Activated CD4-positive, alpha-beta T cell treated with anti-CD3 and anti-CD28 coated beads, Interleukin-2, amount 50 U/mL, for 16 hours (primary cell): ENCODE results near the gene MRGPRD.

ENCODE experiments used
- DNase-seq: peaks from one replicate; pipeline ENCODE4 v3.0.0-alpha.2; 2020

The MRGPRD gene

DNA sequence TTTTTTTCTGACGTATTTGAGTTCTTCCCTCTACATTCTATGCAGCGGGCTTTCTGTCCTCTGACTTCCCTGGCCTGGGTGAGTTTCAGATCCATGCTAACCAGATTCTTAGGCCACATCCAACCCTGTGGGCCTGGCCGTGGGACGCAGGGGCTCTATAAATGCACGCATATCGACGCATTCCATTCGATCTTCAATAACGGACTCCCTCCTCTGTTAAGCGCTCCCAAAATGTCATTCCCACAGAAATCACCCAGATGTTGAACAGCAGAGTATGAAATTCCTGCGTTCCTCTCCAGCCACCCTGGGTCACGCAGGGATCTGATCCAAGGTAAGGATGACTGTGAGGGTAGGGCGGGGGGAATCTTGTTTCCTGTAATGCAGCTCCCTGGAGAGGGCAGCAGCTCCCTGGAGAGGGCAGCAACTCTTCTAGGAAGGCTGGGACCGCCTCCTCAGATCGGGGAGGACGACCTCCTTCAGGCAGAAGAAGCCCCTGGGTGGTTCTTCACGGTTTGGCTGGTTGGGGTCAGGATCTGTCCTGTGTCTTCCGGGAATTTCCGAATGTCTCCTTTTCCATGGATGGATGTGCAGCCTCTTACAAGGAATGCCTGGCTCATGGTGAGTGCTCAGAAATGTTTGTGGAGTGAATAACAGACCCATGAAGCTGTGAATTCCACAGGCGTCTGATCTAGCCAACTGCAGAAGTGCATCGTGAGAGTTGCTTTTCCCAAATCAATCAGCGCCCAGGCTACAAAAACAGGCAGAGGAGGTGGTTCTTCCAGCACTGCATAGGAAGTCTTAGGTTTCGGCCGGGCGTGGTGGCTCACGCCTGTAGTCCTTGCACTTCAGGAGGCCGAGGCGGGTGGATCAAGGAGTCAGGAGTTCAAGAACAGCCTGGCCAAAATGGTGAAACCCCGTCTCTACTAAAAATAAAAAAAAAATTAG, 12.2 kb downstream of the MRGPRD start:
- DNase-seq = no peak

DNA sequence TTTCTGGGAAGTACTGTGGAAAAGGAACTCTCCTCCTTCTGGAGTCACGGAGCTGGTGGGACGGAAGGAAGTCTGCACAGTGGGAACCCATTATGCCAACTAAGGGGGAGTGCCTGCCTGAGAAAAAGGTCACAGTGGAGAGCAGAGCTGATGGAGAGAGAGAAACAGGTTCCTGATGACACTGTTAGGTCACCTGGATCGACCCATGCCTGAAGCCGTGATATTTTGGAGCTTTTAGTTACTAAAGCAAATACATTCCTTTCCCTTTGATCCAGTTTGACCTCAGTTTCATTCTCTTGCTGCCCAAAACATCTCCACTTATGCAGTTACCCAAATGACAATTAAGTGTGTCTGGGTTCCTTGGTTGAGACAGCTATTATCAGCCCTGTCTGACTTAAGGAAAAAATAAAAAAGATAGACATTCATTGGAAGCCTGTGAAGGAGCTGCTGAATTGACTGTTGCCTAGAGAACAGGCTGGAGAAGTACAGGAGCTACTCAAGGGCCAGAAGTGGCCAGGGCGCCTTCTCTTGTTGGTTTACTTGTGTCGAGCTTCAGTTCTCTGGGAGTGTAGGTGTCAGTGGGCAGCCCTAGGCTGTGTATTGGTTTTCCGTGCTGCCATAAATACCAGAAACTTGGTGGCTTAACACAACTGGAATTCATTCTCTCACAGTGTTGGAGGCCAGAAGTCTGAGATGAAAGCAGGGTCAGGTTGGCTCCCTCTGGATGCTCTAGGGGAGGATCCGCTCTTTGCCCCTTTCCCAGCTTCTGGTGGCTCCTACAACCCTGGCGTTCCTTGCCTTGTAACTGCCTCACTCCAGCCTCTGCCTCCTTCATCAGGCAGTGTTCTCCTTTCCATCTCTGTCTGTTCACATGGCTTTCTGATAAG, 13.6 kb downstream of the MRGPRD start:
- no peak for DNase-seq

DNA sequence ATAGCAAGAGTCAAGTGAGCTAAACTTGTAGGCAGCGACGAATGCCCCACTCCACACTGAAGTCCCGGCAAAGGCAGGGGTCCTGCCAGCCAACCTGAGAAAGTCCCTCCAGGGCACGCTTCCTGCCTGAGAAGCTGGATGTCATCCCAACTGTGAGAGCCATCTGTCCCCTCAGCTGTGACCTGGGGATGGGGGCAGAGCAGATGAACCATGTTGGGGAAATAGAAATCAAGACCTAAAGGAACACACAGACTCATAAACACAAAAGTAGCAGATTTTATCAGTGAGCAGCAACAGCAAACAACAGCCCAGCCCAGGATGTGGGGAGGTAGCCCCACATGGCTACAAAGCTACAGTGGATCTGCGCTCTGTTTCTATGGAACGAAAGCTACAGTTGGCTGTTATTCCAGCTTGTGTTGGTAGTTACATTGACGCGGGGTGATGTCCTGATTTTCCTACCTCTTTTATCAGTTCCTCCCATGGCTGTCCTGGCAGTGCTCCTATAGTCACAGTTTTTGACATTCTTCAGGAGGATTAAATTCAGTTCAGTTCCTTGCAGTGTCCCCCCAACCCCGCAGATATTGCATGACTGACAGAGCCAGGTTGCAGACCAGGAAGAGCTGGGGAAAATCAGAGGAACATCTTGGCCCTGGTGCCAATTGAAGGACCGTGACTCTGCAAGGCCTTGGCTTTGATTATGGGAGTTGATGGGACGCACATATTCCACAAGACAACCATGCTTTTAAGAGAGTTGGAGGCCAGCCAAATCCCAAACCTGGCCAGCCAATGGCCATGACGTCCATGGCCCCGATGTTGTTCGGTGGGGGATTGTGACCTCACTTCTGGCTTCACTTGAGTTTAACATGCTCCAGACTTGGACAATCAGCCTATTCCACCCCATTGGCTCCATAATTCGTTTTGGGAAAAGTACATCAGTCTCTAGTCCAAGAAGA, 14.6 kb downstream of the MRGPRD start:
- DNase-seq = no peak

DNA sequence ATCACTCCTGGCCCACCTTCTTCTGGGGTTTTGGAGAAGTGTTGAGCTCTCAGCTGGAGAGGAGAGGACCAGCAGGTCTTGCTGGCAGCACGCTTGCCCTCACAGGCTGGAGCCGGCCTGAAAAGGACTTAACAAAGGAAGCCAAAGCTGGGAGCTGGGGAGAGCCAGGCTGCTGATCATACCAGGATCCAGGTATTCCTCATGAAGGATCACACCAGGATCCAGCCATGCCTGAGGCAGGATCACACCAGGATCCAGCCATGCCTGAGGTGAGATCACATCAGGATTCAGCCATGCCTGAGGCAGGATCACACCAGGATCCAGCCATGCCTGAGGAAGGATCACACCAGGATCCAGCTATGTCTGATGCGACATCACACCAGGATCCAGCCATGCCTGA, 17.0 kb downstream of the MRGPRD start:
- no peak for DNase-seq

DNA sequence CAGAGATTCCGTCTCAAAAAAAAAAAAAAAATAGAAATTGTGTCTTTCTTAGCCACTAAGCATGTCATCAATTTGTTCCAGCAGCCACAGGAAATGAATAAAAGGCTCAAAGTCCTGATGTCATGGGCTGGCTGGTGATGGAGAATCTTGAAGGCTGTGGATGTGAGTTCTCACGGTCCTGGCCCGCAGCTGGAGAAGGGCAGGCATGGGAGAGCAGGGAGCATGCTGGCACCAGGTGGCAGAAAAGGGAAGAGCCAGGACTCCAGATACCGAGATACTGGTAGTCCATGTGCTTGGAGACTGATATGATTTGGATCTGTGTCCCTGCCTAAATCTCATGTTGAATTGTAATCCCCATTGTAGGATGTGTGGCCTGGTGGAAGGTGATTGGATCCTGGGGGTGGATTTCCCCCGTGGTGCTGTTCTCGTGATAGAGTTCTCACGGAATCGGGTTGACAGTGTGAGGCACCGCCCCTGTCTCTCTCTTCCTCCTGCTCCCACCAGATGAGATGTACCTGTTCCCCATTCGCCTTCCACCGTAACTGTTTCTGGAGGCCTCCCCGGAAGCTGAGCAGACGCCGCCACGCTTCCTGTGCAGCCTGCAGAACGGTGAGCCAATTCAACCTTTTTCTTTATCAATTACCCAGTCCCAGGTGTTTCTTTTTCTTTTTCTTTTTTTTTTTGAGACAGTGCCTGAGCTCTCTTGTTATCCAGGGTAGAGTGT, 18.1 kb downstream of the MRGPRD start:
- DNase-seq = no peak

DNA sequence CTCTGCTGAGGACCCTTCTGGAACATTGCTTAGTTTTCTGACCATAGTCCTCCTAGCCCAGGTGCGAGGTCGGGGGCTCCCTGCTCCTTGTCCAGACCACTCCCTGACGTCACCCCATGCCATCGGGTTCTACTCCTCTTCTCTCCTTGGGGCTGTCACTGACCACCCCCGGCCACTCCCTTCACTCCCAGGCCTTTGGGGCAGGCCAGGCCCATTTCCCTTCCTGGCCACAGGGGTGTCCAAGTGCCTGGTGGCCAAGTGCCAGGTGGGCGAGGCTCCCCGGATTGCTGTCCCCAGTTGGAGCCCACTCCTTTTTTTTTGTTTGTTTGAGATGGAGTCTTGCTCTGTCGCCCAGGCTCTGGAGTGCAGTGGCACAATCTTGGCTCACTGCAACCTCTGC, 19.5 kb downstream of the MRGPRD start:
- DNase-seq = no peak

DNA sequence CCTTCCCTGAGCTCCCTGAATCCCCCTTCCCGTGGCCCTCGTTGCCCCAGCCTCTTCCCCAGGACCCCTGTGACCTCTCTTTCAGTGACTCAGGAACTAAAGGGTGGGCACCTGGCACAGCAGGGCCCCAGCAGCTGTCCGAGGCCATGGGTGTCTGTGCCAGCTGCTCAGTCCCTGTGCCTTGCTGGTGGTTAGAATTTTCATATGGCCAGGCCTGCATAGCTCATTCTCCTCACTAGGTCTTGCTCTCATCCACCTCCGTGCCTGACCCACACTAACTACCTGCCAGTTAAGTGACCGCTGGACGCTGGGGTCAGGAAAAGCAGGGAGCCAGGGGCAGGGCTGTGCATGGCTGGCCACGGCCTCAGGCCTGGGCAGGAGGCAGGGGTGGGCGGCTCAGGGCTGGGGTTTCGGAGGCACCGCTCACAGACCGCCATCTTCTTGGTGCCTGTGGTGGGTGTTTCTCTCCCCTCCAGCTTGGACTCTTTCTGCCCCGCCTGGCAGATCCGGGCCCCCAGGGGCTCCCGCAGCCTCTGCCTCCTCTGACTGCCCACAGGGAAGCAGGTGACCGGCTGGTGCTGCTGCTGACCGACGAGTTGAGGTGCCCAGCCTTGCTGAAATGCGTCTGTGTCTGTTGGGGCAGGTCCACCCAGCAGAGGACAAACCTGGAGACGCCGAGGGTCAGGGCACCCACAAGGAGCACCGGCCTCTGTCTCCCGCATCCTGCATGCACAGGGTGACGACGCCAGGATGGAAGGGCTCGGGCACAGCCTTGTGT, 20.3 kb downstream of the MRGPRD start:
- no peak for DNase-seq

DNA sequence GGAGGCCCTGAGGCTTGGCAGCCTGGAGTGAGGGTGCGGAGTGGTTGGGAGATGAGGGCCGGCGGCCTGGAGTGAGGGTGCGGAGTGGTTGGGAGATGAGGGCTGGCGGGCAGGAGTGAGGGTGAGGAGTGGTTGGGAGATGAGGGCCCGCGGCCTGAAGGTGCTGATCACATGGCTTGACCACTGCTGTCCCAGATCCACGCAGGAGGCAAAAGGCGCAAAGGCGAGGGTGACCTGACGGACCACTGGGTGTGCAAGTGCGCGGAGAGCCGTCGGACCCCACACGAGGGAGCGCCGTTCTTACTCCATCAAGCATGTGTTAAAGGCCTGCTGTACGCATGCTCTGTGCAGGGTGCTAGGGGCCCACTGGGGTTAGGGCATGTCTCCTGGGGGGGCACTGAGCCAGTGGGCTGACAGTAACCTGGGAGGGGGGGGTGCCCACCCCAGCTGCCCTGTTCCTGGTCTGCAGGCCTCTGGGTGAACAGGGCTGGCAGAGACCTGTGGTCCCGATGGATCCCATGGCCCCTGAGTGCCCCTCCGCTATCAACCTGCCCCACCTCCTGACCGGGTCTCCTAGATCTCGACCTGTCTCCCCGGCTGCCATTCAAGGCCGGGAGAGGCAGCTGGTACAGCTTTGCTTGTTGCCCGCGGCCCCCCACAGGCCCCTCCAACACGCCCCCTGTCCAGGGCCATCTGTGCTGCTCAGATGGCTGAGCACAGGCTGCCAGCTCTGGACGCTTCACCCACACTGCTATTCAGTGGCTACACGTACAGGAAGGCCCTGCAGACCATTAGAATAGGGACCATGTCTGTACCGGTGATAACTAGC, 21.1 kb downstream of the MRGPRD start:
- DNase-seq = no peak

DNA sequence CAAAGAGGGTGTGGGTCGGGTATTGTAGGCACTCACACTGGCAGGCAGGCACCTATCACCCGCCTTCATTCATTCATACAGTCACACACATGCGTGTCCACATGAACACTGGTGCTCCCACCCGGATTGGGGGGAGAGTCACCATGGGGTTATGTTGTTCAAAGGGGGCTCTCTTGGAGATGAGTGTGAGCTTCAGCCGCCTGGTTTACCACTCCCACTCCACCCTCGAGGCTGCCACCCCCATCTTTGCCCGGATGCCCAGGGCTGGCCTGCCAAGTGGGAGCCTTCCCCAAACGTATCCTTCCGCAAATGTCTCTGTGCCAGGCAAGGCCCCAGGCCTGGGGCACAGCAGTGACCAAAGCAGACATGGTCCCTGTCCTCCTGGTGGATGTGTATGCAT, 22.6 kb downstream of the MRGPRD start:
- no peak for DNase-seq

DNA sequence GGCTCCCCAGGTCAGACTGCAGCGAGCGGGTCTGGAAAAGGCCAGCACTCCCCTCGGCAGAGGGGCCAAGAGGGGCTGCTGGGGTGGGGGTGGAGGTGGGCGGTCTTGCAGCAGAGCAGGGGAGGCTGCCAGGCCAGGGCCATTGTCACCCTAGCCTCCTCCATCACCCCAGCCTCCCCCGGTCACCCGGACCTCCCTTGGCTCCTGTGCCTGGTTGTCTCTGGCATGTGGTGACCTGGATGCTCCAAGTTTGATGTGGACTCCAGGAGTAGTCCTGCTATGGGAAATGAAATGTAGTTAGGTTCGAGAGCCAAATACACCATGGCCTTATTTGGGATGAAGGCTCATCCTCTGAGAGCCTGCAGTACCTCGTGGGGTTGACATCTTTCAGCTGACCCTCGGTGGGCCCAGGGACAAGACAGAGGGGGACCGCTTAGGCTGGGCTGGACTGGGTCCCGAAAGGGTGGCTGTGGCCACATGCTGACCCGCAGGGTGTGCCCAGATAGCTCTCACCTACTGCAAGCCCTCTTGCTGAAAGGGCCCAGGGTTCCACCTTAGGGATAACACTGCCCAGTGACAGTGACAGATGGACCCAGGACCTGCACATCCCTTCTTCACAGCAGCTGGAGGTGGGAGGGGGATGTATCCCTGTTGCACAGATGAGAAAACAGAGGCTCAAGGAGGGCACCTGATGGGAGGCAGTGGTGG, 24.1 kb downstream of the MRGPRD start:
- no peak for DNase-seq

DNA sequence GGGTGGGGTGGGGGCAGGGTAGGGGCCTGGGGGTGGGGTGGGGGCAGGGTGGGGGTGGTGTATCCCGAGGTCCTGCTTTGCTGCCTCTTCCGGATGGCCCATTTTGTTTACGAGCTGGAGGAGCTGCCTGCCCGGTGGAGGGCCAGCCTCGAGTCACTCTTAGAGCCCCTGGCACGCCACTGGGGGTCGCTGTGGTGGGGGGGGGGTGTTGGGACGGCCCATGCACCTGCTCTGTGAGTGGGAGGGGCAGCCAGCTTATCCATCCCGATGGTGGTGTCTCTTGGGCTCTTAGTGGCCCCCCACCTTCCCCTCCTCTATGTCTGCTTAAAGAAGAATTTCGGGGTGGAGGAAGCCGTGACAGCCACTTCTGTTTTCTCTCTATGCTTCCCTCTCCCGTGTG, 24.6 kb downstream of the MRGPRD start:
- peak; percentile 12 for DNase-seq

DNA sequence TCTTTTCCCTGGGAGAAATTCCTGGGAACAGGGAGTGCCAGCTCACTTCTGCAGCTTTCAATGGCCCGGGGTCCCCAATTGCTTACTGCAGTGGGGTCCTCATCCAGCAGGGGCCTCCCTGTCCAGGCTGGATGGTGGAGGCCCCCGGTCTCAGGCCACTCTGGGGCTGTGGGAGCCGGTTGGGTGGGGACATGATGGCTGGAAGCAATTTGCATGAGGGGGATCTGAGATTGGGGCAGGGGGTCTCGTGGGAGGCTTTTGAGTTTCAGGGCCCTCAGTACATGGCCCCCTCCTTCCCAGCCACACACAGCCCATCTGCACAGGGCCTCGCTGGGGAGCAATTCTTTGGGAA, 25.2 kb downstream of the MRGPRD start:
- DNase-seq = no peak

DNA sequence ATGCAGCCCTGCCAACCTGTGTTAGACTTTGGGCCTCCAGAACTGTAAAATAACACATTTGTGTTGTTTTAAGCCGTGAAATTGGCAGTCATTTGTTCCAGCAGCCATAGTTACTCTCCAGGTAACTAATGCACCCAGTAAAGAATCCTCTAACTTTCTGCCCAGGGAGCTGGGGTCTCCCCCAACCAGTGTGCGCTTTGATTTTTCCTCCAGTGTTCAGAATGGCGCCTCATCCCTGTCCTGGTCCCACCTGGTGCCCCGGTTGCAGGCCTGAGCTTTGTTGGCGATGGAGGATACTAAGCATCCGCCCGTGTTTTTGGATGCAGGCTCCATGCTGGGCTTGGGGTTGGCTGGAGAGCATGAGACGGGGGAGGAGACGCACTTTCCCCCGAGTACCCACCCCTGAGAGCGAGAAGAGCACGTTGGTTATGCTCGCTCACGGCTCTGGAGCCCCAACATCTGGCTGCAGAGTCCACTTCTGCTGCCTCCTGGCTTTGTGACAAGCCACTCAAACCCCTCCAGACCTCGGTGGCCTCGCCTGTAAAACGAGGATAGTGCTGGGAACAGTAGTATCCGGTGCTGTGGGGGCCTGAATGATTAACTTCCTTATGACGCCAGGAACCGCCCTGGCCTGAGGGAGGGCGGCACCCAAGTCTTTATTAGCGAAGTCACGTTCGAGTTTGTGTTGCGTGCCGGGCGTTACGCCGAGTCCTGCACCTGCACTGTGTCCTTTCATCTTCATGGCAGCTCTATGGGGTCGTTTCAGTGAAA, 25.8 kb downstream of the MRGPRD start:
- no peak for DNase-seq

DNA sequence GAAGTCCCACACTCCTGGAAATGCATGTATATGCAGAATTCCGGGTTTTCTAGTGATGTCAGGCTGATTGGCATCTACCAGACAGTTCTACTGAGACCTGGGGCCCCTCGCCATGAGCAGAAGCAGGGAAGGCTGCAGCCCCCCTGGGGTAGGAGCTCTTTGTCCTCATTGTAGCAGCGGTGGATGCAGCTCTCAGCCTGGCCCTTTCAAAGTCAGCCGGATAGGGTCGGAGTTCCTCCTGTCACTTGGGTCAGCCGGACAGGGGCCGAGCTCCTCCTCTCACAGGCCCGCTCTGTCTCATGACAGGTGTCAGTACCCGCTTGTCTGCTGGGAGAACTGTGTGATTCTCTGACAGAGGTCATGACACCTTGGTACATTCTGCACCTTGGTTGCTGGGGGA, 30.0 kb downstream of the MRGPRD start:
- DNase-seq = no peak

DNA sequence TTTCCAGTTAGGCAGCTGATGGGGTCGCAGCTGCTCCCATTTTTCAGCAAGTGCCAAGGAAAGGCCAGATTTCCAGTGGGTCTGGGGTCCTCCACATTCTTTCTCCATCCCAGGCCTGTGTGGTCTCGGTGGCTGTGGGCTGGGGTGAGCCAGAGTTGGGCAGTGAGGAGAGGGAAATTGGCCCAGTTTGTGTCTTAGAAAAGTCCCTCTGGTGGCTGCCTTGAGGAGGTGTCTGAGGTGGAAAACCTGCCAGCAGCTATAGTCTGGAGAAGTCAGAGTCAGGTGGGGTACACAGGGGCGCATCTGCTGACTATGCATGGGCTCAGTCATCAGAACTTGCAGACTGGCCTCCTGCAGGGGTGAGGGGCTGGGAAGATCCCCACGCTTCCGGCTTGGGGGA, 30.5 kb downstream of the MRGPRD start:
- no peak for DNase-seq

DNA sequence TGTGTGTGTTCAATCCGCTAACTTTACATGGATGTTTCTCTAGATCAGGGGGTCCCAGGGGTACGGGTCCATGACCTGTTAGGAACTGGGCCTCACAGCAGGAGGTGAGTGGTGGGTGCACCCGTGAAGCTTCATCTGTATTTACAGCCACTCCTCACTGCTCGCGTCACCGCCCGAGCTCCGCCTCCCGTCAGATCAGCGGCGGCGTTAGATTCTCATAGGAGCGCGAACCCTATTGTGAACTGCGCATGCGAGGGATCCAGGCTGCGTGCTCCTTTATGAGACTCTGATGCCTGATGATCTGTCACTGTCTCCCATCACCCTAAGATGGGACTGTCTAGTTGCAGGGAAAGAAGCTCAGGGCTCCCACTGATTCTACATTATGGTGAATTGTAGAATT, 31.9 kb downstream of the MRGPRD start:
- no peak for DNase-seq

DNA sequence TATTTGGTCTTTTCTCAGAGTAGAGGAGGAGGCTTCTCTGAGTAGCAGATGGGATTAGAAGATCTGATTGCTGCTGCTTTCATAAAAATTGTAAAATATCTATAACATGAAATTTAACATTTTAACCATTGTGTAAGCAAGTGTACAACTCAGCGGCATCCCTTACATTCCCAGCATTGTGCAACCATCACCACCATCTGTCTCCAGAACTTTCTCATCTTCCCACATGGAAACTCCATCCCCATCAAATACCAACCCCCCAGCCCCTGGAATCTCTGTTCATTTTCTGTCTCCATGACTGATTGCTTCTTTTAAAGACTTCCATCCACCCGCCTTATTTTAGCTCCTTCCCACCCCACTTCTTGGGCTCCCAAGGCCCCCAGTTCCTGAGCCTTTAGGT, 32.3 kb downstream of the MRGPRD start:
- no peak for DNase-seq

DNA sequence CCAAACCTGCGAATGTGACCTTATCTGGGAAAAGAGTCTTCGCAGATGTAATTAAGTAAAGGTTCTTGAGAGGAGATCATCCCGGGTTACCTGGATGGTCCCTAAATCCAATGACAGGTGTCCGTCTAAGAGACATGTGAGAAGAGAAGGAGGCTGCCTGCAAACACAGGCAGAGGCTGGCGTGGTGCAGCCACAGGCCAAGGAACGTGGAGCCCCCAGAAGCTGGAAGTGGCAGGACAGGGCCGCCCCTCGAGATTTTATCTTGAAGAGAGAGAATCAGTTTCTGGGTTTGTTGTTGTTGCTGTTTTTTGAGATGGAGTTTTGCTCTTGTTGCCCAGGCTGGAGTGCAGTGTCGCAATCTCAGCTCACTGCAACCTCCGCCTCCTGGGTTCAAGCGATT, 33.6 kb downstream of the MRGPRD start:
- no peak for DNase-seq
